HepG2 (cell line): ENCODE measurements around the gene TP53BP2. TPM values are rescaled to one million over a fixed set of nuclear protein-coding genes. Genes with fewer than 3 reads are reported as not detected.

ENCODE experiments used
- ATAC-seq: fragments of 200-7000 bp; cut with Tn5 transposase; 3 replicates; pipeline ENCODE4 v1.9.1; 2020; ENCODE audit warnings: mild to moderate bottlenecking, moderate library complexity
- BruUV-seq: library from RNA; stranded (reverse); fragments of 400-500 nt; replicated peaks from 2 replicates; lab custom pipeline; 2021; lab: Mats Ljungman, UMichigan
- CTCF ChIA-PET: fragments of 300-600 bp; formaldehyde crosslinking; extraction: SDS; loops from one replicate; lab custom pipeline; 2021; ENCODE audit warnings: low total read pairs, inconsistent platforms, low intra/inter-chr PET ratio; lab: Yijun Ruan, JAX
- POLR2A ChIA-PET: fragments of 350-600 bp; sonication (Branson Sonifier 250); formaldehyde crosslinking; loops from one replicate; lab custom pipeline; 2020; ENCODE audit warnings: antibody characterized with exemption, inconsistent platforms; lab: Yijun Ruan, JAX
- DNase-seq: peaks from one replicate; pipeline ENCODE4 v3.0.0-alpha.2; 2015; ENCODE audit warnings: low spot score
- FAIRE-seq: peaks from 3 replicates; lab custom pipeline; 2011; peaks lifted over from hg19 to GRCh38; lab: Jason Lieb, UNC
- H2AFZ ChIP-seq: one replicate; pipeline ENCODE4 v1.6.1; 2011; ENCODE audit warnings: low read length, inconsistent platforms
- H3K27ac ChIP-seq: fragments of 300-600 bp; 3 replicates; pipeline ENCODE4 v1.8.0; 2011; ENCODE audit warnings: mixed run types, mild to moderate bottlenecking, mixed read lengths, low read length, inconsistent platforms; ENCODE audit not compliant: insufficient read depth; ENCODE audit errors: extremely low read length
- H3K27me3 ChIP-seq, 2 experiments: fragments of 200-600 bp in 1 of 2; 2 replicates in 1 of 2; 3 replicates in 1 of 2; pipeline versions ENCODE4 v1.6.0 to v1.8.0; 2011; ENCODE audit warnings: low read length in 2 of 2, mild to moderate bottlenecking in 2 of 2, moderate library complexity in 2 of 2, inconsistent platforms in 1 of 2; ENCODE audit not compliant: insufficient read depth in 2 of 2, control insufficient read depth in 1 of 2
- H3K36me3 ChIP-seq, 2 experiments: fragments of 200-600 bp in 1 of 2; replicated peaks in 1 of 2; 2 replicates in 1 of 2; 3 replicates in 1 of 2; pipeline versions ENCODE4 v1.5.1 to v1.8.0; 2011; ENCODE audit warnings: low read length in 2 of 2, inconsistent platforms in 1 of 2; ENCODE audit not compliant: insufficient read depth in 2 of 2, control insufficient read depth in 1 of 2
- H3K4me1 ChIP-seq: 2 replicates; pipeline ENCODE4 v1.5.1; 2012; ENCODE audit warnings: low read length, inconsistent platforms; ENCODE audit not compliant: insufficient read depth
- H3K4me2 ChIP-seq: 2 replicates; pipeline ENCODE4 v1.6.0; 2011; ENCODE audit warnings: low read depth, low read length, inconsistent platforms
- H3K4me3 ChIP-seq, 3 experiments: fragments of 200-600 bp in 1 of 3; sonication (generic), shearing (Covaris generic) in 1 of 3; replicated peaks in 1 of 3; 2 replicates each; pipeline ENCODE4 v1.5.1; 2011 to 2016; ENCODE audit warnings: low read length in 3 of 3, inconsistent platforms in 2 of 3, low read depth in 2 of 3, mild to moderate bottlenecking in 2 of 3, control low read depth in 1 of 3, mixed read lengths in 1 of 3; ENCODE audit not compliant: insufficient read depth in 1 of 3
- H3K79me2 ChIP-seq: one replicate; pipeline ENCODE4 v1.6.1; 2011; ENCODE audit warnings: low read length, inconsistent platforms; ENCODE audit not compliant: insufficient read depth
- H3K9ac ChIP-seq: 2 replicates; pipeline ENCODE4 v1.6.0; 2011; ENCODE audit warnings: mild to moderate bottlenecking, low read depth, low read length, inconsistent platforms; ENCODE audit not compliant: insufficient read depth
- H3K9me3 ChIP-seq: 2 replicates; pipeline ENCODE4 v1.5.1; 2012; ENCODE audit warnings: mild to moderate bottlenecking, low read length
- H4K20me1 ChIP-seq: 2 replicates; pipeline ENCODE4 v1.6.0; 2011; ENCODE audit warnings: inconsistent platforms, mild to moderate bottlenecking, low read length, moderate library complexity; ENCODE audit not compliant: insufficient read depth
- E2F2 ChIP-seq: sonication (generic); formaldehyde crosslinking; IDR thresholded peaks from 2 replicates; pipeline ENCODE4 v1.4.0; 2020; ENCODE audit warnings: missing genetic modification reagents, borderline replicate concordance
- FOXA1 ChIP-seq, 2 experiments: fragments of 450-650 bp in 1 of 2; sonication (generic) in 1 of 2; formaldehyde crosslinking in 1 of 2; IDR thresholded peaks; 2 replicates each; pipeline versions ENCODE4 v1.4.0 to v1.6.1; 2016 to 2020; ENCODE audit warnings: missing genetic modification reagents in 1 of 2
- IRF2 ChIP-seq: IDR thresholded peaks from 2 replicates; pipeline ENCODE4 v1.6.1; 2018; ENCODE audit warnings: missing genetic modification reagents, missing compliant biosample characterization
- ZBTB3 ChIP-seq: sonication (generic); formaldehyde crosslinking; IDR thresholded peaks from 2 replicates; pipeline ENCODE4 v1.4.0; 2020; ENCODE audit warnings: low read depth, mild to moderate bottlenecking, moderate library complexity, missing genetic modification reagents, borderline replicate concordance
- ZNF777 ChIP-seq: sonication (generic); formaldehyde crosslinking; IDR thresholded peaks from 2 replicates; pipeline ENCODE4 v1.4.0; 2020; ENCODE audit warnings: missing genetic modification reagents
- WGBS: methylation state at CpG from one replicate; pipeline ENCODE4 v1.1.6; 2017; ENCODE audit warnings: low lambda C conversion rate; 5-methylcytosine and 5-hydroxymethylcytosine counted together
- in situ Hi-C: cut with HindIII; loops from 2 replicates; pipeline ENCODE4 v1.10.0; 2017; ENCODE audit warnings: low pct_unique_long_range_greater_than_20kb; ENCODE audit not compliant: extremely low pct_ligation_motif_present
- intact Hi-C: fragments of 100-400 bp; cut with micrococcal nuclease; formaldehyde crosslinking; loops from one replicate; pipeline ENCODE4 v1.10.0; 2022; ENCODE audit not compliant: unreplicated experiment
- polyA plus RNA-seq, 8 experiments: library from polyadenylated mRNA; depleted of rRNA in 3 of 8; stranded (reverse) in 7 of 8; unstranded in 1 of 8; fragments of >200 nt; fragmentation: Illumina TruSeq in 4 of 8; extraction: Trizol in 4 of 8; gene quantifications; 2 replicates each; pipeline versions ENCODE4 v1.2.1 to v1.2.3, GENCODE V29; 2011 to 2016; ENCODE audit warnings: low read depth in 4 of 8, missing spikeins in 1 of 8, mixed read lengths in 1 of 8; ENCODE audit not compliant: insufficient read depth in 1 of 8
- total RNA-seq, 5 experiments: library from RNA; depleted of rRNA; stranded (reverse); fragments of >200 nt; fragmentation: Illumina TruSeq; extraction: Trizol; gene quantifications; 2 replicates each; pipeline ENCODE4 v1.2.3, GENCODE V29; 2016; ENCODE audit warnings: low read depth in 1 of 5
- TF ChIP-seq, protein P1 (sequence below): sonication (generic); formaldehyde crosslinking; IDR thresholded peaks from 2 replicates; pipeline ENCODE4 v1.4.0; 2020; ENCODE audit warnings: mild to moderate bottlenecking, low read depth, missing genetic modification reagents

Gene TP53BP2
- total and polyA plus RNA-seq, 2 of the 13 experiments (the other 11 are each of a cell fraction or from before 2014, with no cell fraction given): 10.0 to 14.0 TPM

DNA sequence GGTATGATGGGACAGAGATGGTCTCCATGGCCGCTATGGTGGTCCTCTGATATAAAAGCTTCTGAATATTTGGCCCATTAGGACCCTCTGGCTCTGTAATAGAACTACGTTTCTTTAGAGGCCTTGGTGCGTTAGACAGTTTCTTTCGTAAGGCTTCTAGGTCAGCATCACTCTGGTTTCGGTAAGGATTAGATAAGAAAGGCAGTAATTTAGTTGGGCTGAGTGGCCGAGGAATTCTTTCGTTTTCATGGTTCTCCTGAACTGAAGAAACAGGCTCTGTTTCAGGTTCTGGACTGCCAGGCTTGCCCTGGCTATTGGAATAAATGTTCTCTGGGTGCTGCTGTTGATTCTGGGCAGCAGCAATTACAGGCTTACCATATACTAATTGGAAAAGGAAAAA is 49.5 kb downstream of the TP53BP2 start:
- Histone ChIP-seq H3K79me2 (no peaks in the 10 kb centered on the region), H3K27ac (no peak overlapping the region), H2AFZ (no peak overlapping the region), H3K36me3 (peaks cover 6 to 61% of the 10 kb centered on the region in 2 experiments), H3K9me3 (no peaks in the 10 kb centered on the region), H3K9ac (no peak overlapping the region), H4K20me1 (no peaks in the 10 kb centered on the region), H3K4me2 (no peak overlapping the region), H3K4me3 (no peak overlapping the region), H3K27me3 (no peaks in the 10 kb centered on the region), H3K4me1 (no peaks in the 10 kb centered on the region)
- no TSS peak for BruUV-seq
- FAIRE-seq (no peak), DNase-seq (no peak), ATAC-seq (no peak)
- ChIA-PET POLR2A (no interaction called here), CTCF (no interaction called here)
- intact Hi-C loops: no loop called here
- TF ChIP-seq ZNF777 (CRISPR knock-in tag): no peak
- TF ChIP-seq, protein P1, sequence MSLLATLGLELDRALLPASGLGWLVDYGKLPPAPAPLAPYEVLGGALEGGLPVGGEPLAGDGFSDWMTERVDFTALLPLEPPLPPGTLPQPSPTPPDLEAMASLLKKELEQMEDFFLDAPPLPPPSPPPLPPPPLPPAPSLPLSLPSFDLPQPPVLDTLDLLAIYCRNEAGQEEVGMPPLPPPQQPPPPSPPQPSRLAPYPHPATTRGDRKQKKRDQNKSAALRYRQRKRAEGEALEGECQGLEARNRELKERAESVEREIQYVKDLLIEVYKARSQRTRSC (CRISPR knock-in tag): no peak
- no peak for TF ChIP-seq E2F2 (CRISPR knock-in tag)
- no peak for TF ChIP-seq FOXA1 (IDR thresholded peaks at IDR 0.05)
- no peak for TF ChIP-seq FOXA1 (CRISPR knock-in tag; IDR thresholded peaks at IDR 0.05)
- TF ChIP-seq IRF2 (CRISPR knock-in tag): no peak
- no peak for TF ChIP-seq ZBTB3 (CRISPR knock-in tag)
- WGBS: 94% methylated on average over 7 of the region's 7 CpGs
- in situ Hi-C loops: no loop called here
